ENCODE data around the gene CHRM4.

DNA sequence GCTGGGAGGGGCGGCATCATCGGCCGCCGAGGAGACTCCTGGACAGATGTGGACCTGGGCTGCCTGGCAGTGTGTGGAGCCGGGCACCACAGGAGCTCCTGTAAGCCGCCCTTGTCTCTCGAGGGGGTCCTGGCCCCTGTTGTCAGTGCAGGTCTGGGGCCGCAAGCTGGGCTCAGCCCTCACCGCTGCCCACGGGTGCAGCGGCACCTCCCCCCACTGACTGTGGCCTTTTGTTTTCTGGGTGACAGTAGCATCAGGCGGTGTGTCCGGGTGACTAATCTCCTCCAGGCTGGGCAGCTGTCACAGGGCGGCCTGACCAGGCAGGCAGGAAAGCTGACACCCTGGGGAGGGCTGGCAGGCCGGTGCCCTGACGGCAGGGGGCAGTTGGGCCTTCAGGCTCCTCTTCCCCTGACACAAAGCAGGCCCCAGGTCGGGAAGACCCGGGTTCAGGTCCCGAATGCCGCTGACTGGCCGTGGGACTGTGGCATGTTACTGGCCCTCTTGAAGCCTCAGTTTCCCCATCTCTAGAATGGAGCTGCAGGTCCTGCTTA, 28.0 kb downstream of the CHRM4 start:
- no peak for TF ChIP-seq EZH2phosphoT487 (conservative IDR thresholded peaks at IDR 0.05; ENCODE audit: low read length)
- no peak for TF ChIP-seq CTCF (IDR thresholded peaks at IDR 0.05; ENCODE audit: insufficient read depth, low read length, poor library complexity, severe bottlenecking)

All from SU-DHL-6 (cell line).